NCI-H526 treated with DMSO at 0.1 percent for 48 hours (cell line): ENCODE measurements around the gene HRCT1.
"Not testable (repeated sequence)": the region's sequence is repeated elsewhere in the genome, so short reads cannot be mapped to it uniquely, and the experiment has no call there.

ENCODE experiments used
- DNase-seq: peaks from one replicate; lab custom pipeline; 2025; lab: John Stamatoyannopoulos, UW

HRCT1 gene

GRCh38 chr9:35905912-35906679 is at the start of gene HRCT1:
HRCT1 (plus strand) TSS chr9:35906202; CDS start chr9:35906288, 86 bp downstream.
- no peak for DNase-seq

- no peak for DNase-seq
These were observed 49.8 kb upstream of the HRCT1 start for GRCh38 chr9:35856206-35856605.

GRCh38 chr9:35856882-35857281 is 49.1 kb upstream of the HRCT1 start:
- no peak for DNase-seq

- no peak for DNase-seq
These were observed 47.5 kb upstream of the HRCT1 start for GRCh38 chr9:35858458-35858857.

- DNase-seq: no peak
These were observed 46.6 kb upstream of the HRCT1 start for GRCh38 chr9:35859310-35859989.

- DNase-seq: no peak
These were observed 46.0 kb upstream of the HRCT1 start for GRCh38 chr9:35859990-35860339.

GRCh38 chr9:35861161-35861897 is 44.7 kb upstream of the HRCT1 start:
- DNase-seq: no peak

GRCh38 chr9:35862328-35862727 is 43.7 kb upstream of the HRCT1 start:
- no peak for DNase-seq

- DNase-seq: no peak
These were observed 42.4 kb upstream of the HRCT1 start for GRCh38 chr9:35863583-35863982.

- no peak for DNase-seq
These were observed 41.2 kb upstream of the HRCT1 start for GRCh38 chr9:35864695-35865255.

- DNase-seq: no peak
These were observed 38.5 kb upstream of the HRCT1 start for GRCh38 chr9:35867538-35867937.

GRCh38 chr9:35868933-35869332 is 37.1 kb upstream of the HRCT1 start:
- DNase-seq: no peak

- DNase-seq: no peak
These were observed 36.3 kb upstream of the HRCT1 start for GRCh38 chr9:35869621-35870216.

- no peak for DNase-seq
These were observed 35.6 kb upstream of the HRCT1 start, which contains the start of gene OR13J1 for GRCh38 chr9:35870351-35870923. OR13J1 (minus strand) TSS chr9:35870401; CDS start chr9:35870401, 0 bp downstream.

- no peak for DNase-seq
These were observed 34.5 kb upstream of the HRCT1 start for GRCh38 chr9:35871545-35871944.

GRCh38 chr9:35872505-35872904 is 33.5 kb upstream of the HRCT1 start:
- DNase-seq: no peak

- peak; percentile 20 for DNase-seq
These were observed 23.6 kb upstream of the HRCT1 start for GRCh38 chr9:35882263-35882848.

GRCh38 chr9:35882996-35883395 is 23.0 kb upstream of the HRCT1 start:
- DNase-seq: no peak

GRCh38 chr9:35884908-35885307 is 21.1 kb upstream of the HRCT1 start:
- not testable (repeated sequence) for DNase-seq

GRCh38 chr9:35891646-35892045 is 14.4 kb upstream of the HRCT1 start:
- no peak for DNase-seq

- DNase-seq: no peak
These were observed 14.0 kb upstream of the HRCT1 start for GRCh38 chr9:35892051-35892450.
